Liver (tissue), 9 donors: ENCODE measurements around the gene CNTN1. TPM values are rescaled to one million over a fixed set of nuclear protein-coding genes. Genes with fewer than 3 reads are reported as not detected.

Experiments used
- DNase-seq: peaks from one replicate; pipeline ENCODE4 v3.0.0-alpha.2; 2017; ENCODE audit warnings: low spot score
- H3K27ac ChIP-seq, 2 donors: one replicate each; pipeline ENCODE4 v1.7.0; 2013; ENCODE audit warnings: inconsistent platforms in 2 of 2, low read length in 2 of 2, control low read depth in 1 of 2, low read depth in 1 of 2, mild to moderate bottlenecking in 1 of 2
- H3K27me3 ChIP-seq, 4 donors: one replicate each; pipeline versions ENCODE4 v1.6.1 to v1.7.0; 2013; ENCODE audit warnings: low read length in 3 of 4, inconsistent platforms in 1 of 4, mild to moderate bottlenecking in 1 of 4, moderate library complexity in 1 of 4; ENCODE audit not compliant: control insufficient read depth in 4 of 4, insufficient read depth in 4 of 4
- H3K36me3 ChIP-seq, 4 donors: one replicate each; pipeline versions ENCODE4 v1.6.1 to v1.7.0; 2013; ENCODE audit warnings: low read length in 3 of 4, mild to moderate bottlenecking in 3 of 4, low read depth in 1 of 4, moderate library complexity in 1 of 4; ENCODE audit not compliant: control insufficient read depth in 4 of 4, insufficient read depth in 3 of 4
- H3K4me1 ChIP-seq, 4 donors: one replicate each; pipeline versions ENCODE4 v1.6.1 to v1.7.0; 2013; ENCODE audit warnings: low read length in 3 of 4, mild to moderate bottlenecking in 3 of 4, moderate library complexity in 1 of 4; ENCODE audit not compliant: control insufficient read depth in 4 of 4, insufficient read depth in 4 of 4
- H3K4me3 ChIP-seq, 3 donors: one replicate each; pipeline versions ENCODE4 v1.6.1 to v1.7.0; 2013; ENCODE audit warnings: low read length in 3 of 3, control low read depth in 1 of 3, low read depth in 1 of 3, mild to moderate bottlenecking in 1 of 3
- H3K9ac ChIP-seq, 2 donors: one replicate each; pipeline ENCODE4 v1.7.0; 2013; ENCODE audit warnings: low read length in 2 of 2, mild to moderate bottlenecking in 2 of 2, moderate library complexity in 2 of 2, control low read depth in 1 of 2, low read depth in 1 of 2
- H3K9me3 ChIP-seq, 4 donors: one replicate each; pipeline versions ENCODE4 v1.6.1 to v1.7.0; 2013; ENCODE audit warnings: low read length in 3 of 4; ENCODE audit not compliant: control insufficient read depth in 4 of 4
- ATF3 ChIP-seq: IDR thresholded peaks from 2 replicates; pipeline ENCODE4 v1.6.1; 2016; ENCODE audit warnings: antibody characterized with exemption
- CTCF ChIP-seq: fragments of 150-350 bp; IDR thresholded peaks from 2 replicates; pipeline ENCODE4 v1.5.1; 2017; ENCODE audit warnings: improper control_type of control experiment, low read depth, low read length; ENCODE audit not compliant: missing input control
- EGR1 ChIP-seq, 2 donors: IDR thresholded peaks; 2 replicates each; pipeline ENCODE4 v1.6.1; 2016 to 2018; ENCODE audit warnings: antibody characterized with exemption in 2 of 2, low read depth in 2 of 2
- FOXA1 ChIP-seq: IDR thresholded peaks from 2 replicates; pipeline ENCODE4 v1.6.1; 2016; ENCODE audit warnings: antibody characterized with exemption
- FOXA2 ChIP-seq: IDR thresholded peaks from 2 replicates; pipeline ENCODE4 v1.6.1; 2016; ENCODE audit warnings: antibody characterized with exemption
- GABPA ChIP-seq, 2 donors: IDR thresholded peaks in 1 of 2; conservative IDR thresholded peaks in 1 of 2; 2 replicates each; pipeline ENCODE4 v1.6.1; 2016; ENCODE audit warnings: antibody characterized with exemption in 2 of 2, mild to moderate bottlenecking in 1 of 2, moderate library complexity in 1 of 2
- HNF4A ChIP-seq, 2 donors: conservative IDR thresholded peaks; 2 replicates each; pipeline ENCODE4 v1.6.1; 2016; ENCODE audit warnings: antibody characterized with exemption in 2 of 2, mild to moderate bottlenecking in 2 of 2
- HNF4G ChIP-seq: IDR thresholded peaks from 2 replicates; pipeline ENCODE4 v1.6.1; 2016; ENCODE audit warnings: antibody characterized with exemption
- JUND ChIP-seq, 2 donors: IDR thresholded peaks; 2 replicates each; pipeline ENCODE4 v1.6.1; 2016; ENCODE audit warnings: antibody characterized with exemption in 2 of 2
- MAX ChIP-seq: IDR thresholded peaks from 2 replicates; pipeline ENCODE4 v1.6.1; 2016; ENCODE audit warnings: antibody characterized with exemption
- NR2F2 ChIP-seq: IDR thresholded peaks from 2 replicates; pipeline ENCODE4 v1.6.1; 2016; ENCODE audit warnings: antibody characterized with exemption
- RAD21 ChIP-seq, 2 donors: IDR thresholded peaks; 2 replicates each; pipeline ENCODE4 v1.6.1; 2016; ENCODE audit warnings: antibody characterized with exemption in 2 of 2, mild to moderate bottlenecking in 2 of 2
- REST ChIP-seq: IDR thresholded peaks from 2 replicates; pipeline ENCODE4 v1.6.1; 2016; ENCODE audit warnings: antibody characterized with exemption, mild to moderate bottlenecking
- RXRA ChIP-seq, 2 donors: IDR thresholded peaks; 2 replicates each; pipeline ENCODE4 v1.6.1; 2017 to 2018; ENCODE audit warnings: antibody characterized with exemption in 2 of 2, mild to moderate bottlenecking in 1 of 2
- SP1 ChIP-seq: IDR thresholded peaks from 2 replicates; pipeline ENCODE4 v1.6.1; 2018; ENCODE audit warnings: antibody characterized with exemption, mild to moderate bottlenecking
- TAF1 ChIP-seq: conservative IDR thresholded peaks from 2 replicates; pipeline ENCODE4 v1.6.1; 2016; ENCODE audit warnings: antibody characterized with exemption, mild to moderate bottlenecking
- YY1 ChIP-seq: IDR thresholded peaks from 2 replicates; pipeline ENCODE4 v1.6.1; 2016; ENCODE audit warnings: antibody characterized with exemption, mild to moderate bottlenecking
- ZBTB33 ChIP-seq: IDR thresholded peaks from 2 replicates; pipeline ENCODE4 v1.6.1; 2016; ENCODE audit warnings: antibody characterized with exemption
- WGBS: extraction: QIAGEN DNeasy Blood & Tissue Kit; methylation state at CpG from one replicate; pipeline ENCODE4 v1.1.7; 2013; 5-methylcytosine and 5-hydroxymethylcytosine counted together
- polyA plus RNA-seq, 2 donors: library from polyadenylated mRNA; stranded (reverse) in 1 of 2; unstranded in 1 of 2; fragments of 200-250 nt in 1 of 2; fragments of >200 nt in 1 of 2; fragmentation: Nextera tagmentation in 1 of 2; extraction: Ambion mirVana in 1 of 2; gene quantifications; one replicate each; pipeline versions ENCODE4 v1.2.1 to v1.2.3, GENCODE V29; 2013 to 2015
- total RNA-seq, 2 donors: library from RNA; depleted of rRNA; stranded (reverse); fragments of >200 nt; gene quantifications; one replicate each; pipeline ENCODE4 v1.2.3, GENCODE V29; 2014
- donor health status: healthy.
- donor health status: healthy.
- donor health status: healthy.
- donor health status: healthy.
- donor health status: healthy.

CNTN1 gene
- total and polyA plus RNA-seq, 4 donors = 0.03 to 1.2 (median 0.43) TPM

- TF ChIP-seq CTCF (peak; percentile 11), EGR1 (IDR thresholded peaks at IDR 0.05; ENCODE audit: low read depth in 2 of 2) (no peak), NR2F2 (peak; percentile 66), ZBTB33 (no peak)
These were observed 375.9 kb downstream of the CNTN1 start (continued) for GRCh38 chr12:41067941-41068645.

- H3K4me3 ChIP-seq = no peak overlapping the region
- no peaks in the 10 kb centered on the region for H3K4me1 ChIP-seq
- no peaks in the 10 kb centered on the region for H3K36me3 ChIP-seq
- no peak overlapping the region for H3K27ac ChIP-seq
- H3K9ac ChIP-seq = no peak overlapping the region
- no peak for TF ChIP-seq GABPA (IDR thresholded peaks at IDR 0.05 in 1 of 2, conservative IDR thresholded peaks at IDR 0.05 in 1 of 2)
- no peak for TF ChIP-seq HNF4G
- no peak for TF ChIP-seq EGR1 (IDR thresholded peaks at IDR 0.05; ENCODE audit: low read depth in 2 of 2)
- no peak for TF ChIP-seq ATF3
- no peak for TF ChIP-seq NR2F2
- no peak for TF ChIP-seq RXRA (IDR thresholded peaks at IDR 0.05)
- no peak for TF ChIP-seq TAF1
- TF ChIP-seq HNF4A (conservative IDR thresholded peaks at IDR 0.05) = no peak
- TF ChIP-seq FOXA2 = no peak
- no peak for TF ChIP-seq YY1
- TF ChIP-seq REST = no peak
- no peak for TF ChIP-seq MAX
- TF ChIP-seq FOXA1 = no peak
- no peak for TF ChIP-seq JUND (IDR thresholded peaks at IDR 0.05)
- TF ChIP-seq ZBTB33 = no peak
- TF ChIP-seq SP1 = no peak
- no peak for TF ChIP-seq RAD21 (IDR thresholded peaks at IDR 0.05)
- WGBS = 85% methylated on average over 5 of the region's 5 CpGs
- peaks cover 0 to 4% (median 0%) of the 10 kb centered on the region in 4 donors for H3K27me3 ChIP-seq
- no peaks in the 10 kb centered on the region for H3K9me3 ChIP-seq
- DNase-seq = no peak
These were observed 381.6 kb downstream of the CNTN1 start for GRCh38 chr12:41073633-41074472.
